ENCODE results near the gene ITM2C. TPM values are rescaled to one million over a fixed set of nuclear protein-coding genes. Genes with fewer than 3 reads are reported as not detected.

The ITM2C gene
- total and polyA plus RNA-seq, 2 of the 8 experiments (the other 6 are each of a cell fraction or from before 2014, with no cell fraction given): 362 to 742 TPM

DNA sequence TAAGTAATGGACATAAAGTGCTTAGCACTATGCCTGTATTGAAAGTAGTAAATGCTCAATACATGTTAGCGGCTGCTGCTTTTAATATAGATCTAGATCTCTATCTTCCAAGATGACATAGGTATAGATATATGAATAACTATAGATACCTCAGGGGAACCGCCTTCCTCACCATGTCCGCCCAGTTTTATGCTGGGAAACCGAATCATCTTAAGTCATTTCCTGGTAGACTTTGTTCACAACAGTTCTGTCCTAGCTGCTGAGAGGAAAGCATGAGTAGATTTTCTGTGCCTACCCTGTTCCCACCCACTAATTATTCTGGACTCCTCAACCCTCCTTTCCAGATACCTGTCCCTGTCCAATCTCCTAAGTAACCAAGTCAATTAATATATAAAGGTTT is 21.6 kb upstream of the ITM2C start:
- no peak overlapping the region for H3K4ac ChIP-seq (replicated peaks; ENCODE audit: insufficient read length, low read depth, low read length)
- CTCF ChIA-PET (ENCODE audit: partially characterized antibody): interaction anchor here (4.0 kb wide), 1 partner anchor 20 kb away, joined by 24 read pairs; no protein-coding TSS in a partner anchor
- no peak overlapping the region for H3K4me3 ChIP-seq (ENCODE audit: extremely low read depth in 1 of 4, insufficient read depth in 2 of 4, low read depth in 3 of 4, low read length in 4 of 4)
- no peak overlapping the region for H3K27ac ChIP-seq (ENCODE audit: low read depth, low read length)
- peaks cover 0 to 2% of the 10 kb centered on the region in 2 experiments; a peak in 1 of 4 replicates for H3K9me3 ChIP-seq (ENCODE audit: insufficient read depth in 2 of 2, low read depth in 1 of 2, low read length in 1 of 2)
- POLR2A ChIA-PET (ENCODE audit: partially characterized antibody): no interaction called here
- DNase-seq (ENCODE audit: low read depth in 1 of 2, low spot score in 2 of 2) (no peak), FAIRE-seq (no peak)
- H4K5ac ChIP-seq (ENCODE audit: insufficient read length, low read depth, low read length): no peak overlapping the region
- TF ChIP-seq, protein P1, sequence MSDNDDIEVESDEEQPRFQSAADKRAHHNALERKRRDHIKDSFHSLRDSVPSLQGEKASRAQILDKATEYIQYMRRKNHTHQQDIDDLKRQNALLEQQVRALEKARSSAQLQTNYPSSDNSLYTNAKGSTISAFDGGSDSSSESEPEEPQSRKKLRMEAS (IDR thresholded peaks at IDR 0.05): no peak
- no peak for TF ChIP-seq TBP (IDR thresholded peaks at IDR 0.05; ENCODE audit: low read depth, low read length)
- TF ChIP-seq SIRT6 (IDR thresholded peaks at IDR 0.05; ENCODE audit: low read length): no peak
- no peak overlapping the region for H3K23ac ChIP-seq (ENCODE audit: insufficient read length)
- no peaks in the 10 kb centered on the region for H3K79me1 ChIP-seq (ENCODE audit: low read depth, low read length)
- no peaks in the 10 kb centered on the region; a peak in 1 of 7 replicates for H3K27me3 ChIP-seq (replicated peaks in 1 of 4; ENCODE audit: control insufficient read depth in 3 of 4, extremely low read depth in 1 of 4, insufficient read depth in 3 of 4, low read length in 3 of 4)
- no peak overlapping the region for H2AK5ac ChIP-seq (ENCODE audit: low read depth, low read length)
- H3K4me2 ChIP-seq (ENCODE audit: insufficient read depth in 1 of 2, low read depth in 2 of 2, low read length in 2 of 2): no peak overlapping the region
- no peaks in the 10 kb centered on the region for H3K79me2 ChIP-seq (ENCODE audit: control insufficient read depth in 1 of 2, insufficient read depth in 2 of 2, low read length in 2 of 2)
- no peak overlapping the region for H3K18ac ChIP-seq (ENCODE audit: extremely low read depth, low read length)
- H4K20me1 ChIP-seq (replicated peaks in 1 of 2; ENCODE audit: control insufficient read depth in 1 of 2, insufficient read depth in 2 of 2, low read length in 2 of 2): no peaks in the 10 kb centered on the region
- H3K23me2 ChIP-seq (ENCODE audit: low read depth, low read length): no peaks in the 10 kb centered on the region
- no peak overlapping the region for H3K14ac ChIP-seq (ENCODE audit: insufficient read length)
- no peaks in the 10 kb centered on the region for H3K4me1 ChIP-seq (replicated peaks in 1 of 4; ENCODE audit: control insufficient read depth in 3 of 4, insufficient read depth in 4 of 4, low read length in 3 of 4)
- no peaks in the 10 kb centered on the region for H3K36me3 ChIP-seq (ENCODE audit: control insufficient read depth in 2 of 4, insufficient read depth in 4 of 4, low read length in 3 of 4)
- H3K56ac ChIP-seq (replicated peaks; ENCODE audit: insufficient read length, low read depth, low read length): no peak overlapping the region
- no peak overlapping the region for H2BK15ac ChIP-seq (ENCODE audit: low read length)
- no peak overlapping the region for H4K8ac ChIP-seq (ENCODE audit: extremely low read depth, insufficient read depth, low read length)
- no peak overlapping the region for H4K91ac ChIP-seq (replicated peaks; ENCODE audit: insufficient read length, low read length)
- H2BK12ac ChIP-seq (ENCODE audit: low read depth, low read length): no peak overlapping the region
- 91% methylated on average over 4 of the region's 4 CpGs; no CpG with 5 or more reads in 1 of the 2 experiments for WGBS, 2 experiments (ENCODE audit: extremely low coverage in 1 of 2, insufficient coverage in 1 of 2, insufficient read length in 1 of 2, insufficient replicate concordance in 2 of 2, low coverage in 1 of 2, low lambda C conversion rate in 2 of 2, missing lambda C conversion rate in 1 of 2)
- no peak overlapping the region for H2BK5ac ChIP-seq (ENCODE audit: low read depth, low read length)
- no peak overlapping the region for H2BK20ac ChIP-seq (ENCODE audit: low read length)
- H2AFZ ChIP-seq (ENCODE audit: low read length): no peak overlapping the region
- no peak overlapping the region for H2BK120ac ChIP-seq (replicated peaks; ENCODE audit: low read depth, low read length)
- H3K9ac ChIP-seq (replicated peaks in 1 of 4; ENCODE audit: extremely low read depth in 1 of 4, low read depth in 3 of 4, low read length in 3 of 4): no peak overlapping the region
